WTC11 (cell line): Measurements from ENCODE around the gene MAML2. TPM values are rescaled to one million over a fixed set of nuclear protein-coding genes. Genes with fewer than 3 reads are reported as not detected.

Experiments
- ATAC-seq: fragments of 200-7000 bp; cut with Tn5 transposase; 2 replicates; pipeline ENCODE4 v1.10.0; 2021; ENCODE audit warnings: mild to moderate bottlenecking, moderate library complexity
- CTCF ChIA-PET: fragments of 300-600 bp; sonication (Branson Sonifier 250); formaldehyde crosslinking; loops from one replicate; lab custom pipeline; 2021; ENCODE audit warnings: antibody characterized with exemption; lab: Charles Lee
- POLR2A ChIA-PET: fragments of 350-600 bp; sonication (Branson Sonifier 250); formaldehyde crosslinking; loops from one replicate; lab custom pipeline; 2021; ENCODE audit warnings: antibody characterized with exemption; lab: Charles Lee
- DNase-seq: peaks from one replicate; pipeline ENCODE4 v3.0.0; 2021; ENCODE audit warnings: low spot score
- H3K27ac Mint-ChIP-seq: 2 replicates; pipeline ENCODE4 v1.8.0; 2021; ENCODE audit warnings: mixed read lengths
- H3K27me3 Mint-ChIP-seq: 2 replicates; pipeline ENCODE4 v1.8.0; 2021; ENCODE audit warnings: low read depth, mild to moderate bottlenecking, moderate library complexity, mixed read lengths
- H3K36me3 Mint-ChIP-seq: 2 replicates; pipeline ENCODE4 v1.8.0; 2021; ENCODE audit warnings: mixed read lengths
- H3K4me1 Mint-ChIP-seq: 2 replicates; pipeline ENCODE4 v1.8.0; 2022; ENCODE audit warnings: mixed read lengths
- H3K4me3 Mint-ChIP-seq: 2 replicates; pipeline ENCODE4 v1.8.0; 2021; ENCODE audit warnings: mild to moderate bottlenecking, moderate library complexity, mixed read lengths
- H3K9me3 Mint-ChIP-seq: 2 replicates; pipeline ENCODE4 v1.8.0; 2021; ENCODE audit warnings: mixed read lengths
- AR ChIP-seq: fragments of 250-450 bp; sonication (Bioruptor Pico); IDR thresholded peaks from 2 replicates; pipeline ENCODE4 v1.9.0; 2021; ENCODE audit warnings: mild to moderate bottlenecking
- ETV6 ChIP-seq: sonication (generic); formaldehyde crosslinking; IDR thresholded peaks from 2 replicates; pipeline ENCODE4 v1.8.1; 2022; ENCODE audit warnings: mild to moderate bottlenecking, missing genetic modification reagents
- FOXP4 ChIP-seq: sonication (generic); formaldehyde crosslinking; IDR thresholded peaks from 2 replicates; pipeline ENCODE4 v1.8.0; 2022; ENCODE audit warnings: mild to moderate bottlenecking, missing genetic modification reagents
- GTF2I ChIP-seq: fragments of 250-450 bp; sonication (Bioruptor Pico); conservative IDR thresholded peaks from 2 replicates; pipeline ENCODE4 v1.4.0; 2021; ENCODE audit warnings: mild to moderate bottlenecking
- IRF2 ChIP-seq: sonication (generic); formaldehyde crosslinking; IDR thresholded peaks from 2 replicates; pipeline ENCODE4 v1.8.0; 2022; ENCODE audit warnings: low read depth, missing genetic modification reagents, borderline replicate concordance
- JAZF1 ChIP-seq: fragments of 250-450 bp; sonication (Bioruptor Pico); IDR thresholded peaks from 2 replicates; pipeline ENCODE4 v1.9.0; 2021; ENCODE audit warnings: moderate library complexity, mild to moderate bottlenecking, inconsistent platforms
- KAT7 ChIP-seq: sonication (generic); formaldehyde crosslinking; IDR thresholded peaks from 2 replicates; pipeline ENCODE4 v1.8.1; 2023; ENCODE audit warnings: missing genetic modification reagents, mild to moderate bottlenecking, borderline replicate concordance
- MXD4 ChIP-seq: fragments of 250-450 bp; sonication (Bioruptor Pico); IDR thresholded peaks from 2 replicates; pipeline ENCODE4 v1.8.0; 2021; ENCODE audit warnings: mild to moderate bottlenecking, moderate library complexity, borderline replicate concordance
- MYBL2 ChIP-seq: sonication (generic); formaldehyde crosslinking; IDR thresholded peaks from 2 replicates; pipeline ENCODE4 v1.8.1; 2023; ENCODE audit warnings: mild to moderate bottlenecking, moderate library complexity, missing genetic modification reagents
- NFATC4 ChIP-seq: fragments of 250-450 bp; sonication (Bioruptor Pico); IDR thresholded peaks from 2 replicates; pipeline ENCODE4 v1.9.0; 2021; ENCODE audit warnings: mild to moderate bottlenecking
- NFYB ChIP-seq: sonication (generic); formaldehyde crosslinking; conservative IDR thresholded peaks from 2 replicates; pipeline ENCODE4 v1.8.0; 2022; ENCODE audit warnings: low read depth, missing genetic modification reagents
- PRRX2 ChIP-seq: fragments of 250-450 bp; sonication (Bioruptor Pico); IDR thresholded peaks from 2 replicates; pipeline ENCODE4 v1.8.0; 2021; ENCODE audit warnings: mild to moderate bottlenecking
- SMAD3 ChIP-seq: sonication (generic); formaldehyde crosslinking; IDR thresholded peaks from 2 replicates; pipeline ENCODE4 v1.8.0; 2022; ENCODE audit warnings: missing genetic modification reagents, mild to moderate bottlenecking, borderline replicate concordance
- SOX15 ChIP-seq: fragments of 250-450 bp; sonication (Bioruptor Pico); IDR thresholded peaks from 2 replicates; pipeline ENCODE4 v1.9.0; 2021; ENCODE audit warnings: mild to moderate bottlenecking
- USF1 ChIP-seq: sonication (generic); formaldehyde crosslinking; IDR thresholded peaks from 2 replicates; pipeline ENCODE4 v1.8.0; 2022; ENCODE audit warnings: mild to moderate bottlenecking, missing genetic modification reagents
- ZBTB21 ChIP-seq: sonication (generic); formaldehyde crosslinking; IDR thresholded peaks from 2 replicates; pipeline ENCODE4 v1.8.1; 2023; ENCODE audit warnings: mild to moderate bottlenecking, missing genetic modification reagents, borderline replicate concordance
- ZBTB43 ChIP-seq: sonication (generic); formaldehyde crosslinking; IDR thresholded peaks from 2 replicates; pipeline ENCODE4 v1.8.1; 2023; ENCODE audit warnings: mild to moderate bottlenecking, missing genetic modification reagents
- ZNF232 ChIP-seq: sonication (generic); formaldehyde crosslinking; IDR thresholded peaks from 2 replicates; pipeline ENCODE4 v1.8.0; 2022; ENCODE audit warnings: mild to moderate bottlenecking, missing genetic modification reagents
- ZNF396 ChIP-seq: fragments of 250-450 bp; sonication (Bioruptor Pico); IDR thresholded peaks from 2 replicates; pipeline ENCODE4 v1.8.0; 2021; ENCODE audit warnings: mild to moderate bottlenecking, moderate library complexity, borderline replicate concordance
- ZNF416 ChIP-seq: fragments of 250-450 bp; sonication (Bioruptor Pico); IDR thresholded peaks from 2 replicates; pipeline ENCODE4 v1.9.0; 2021; ENCODE audit warnings: mild to moderate bottlenecking, inconsistent platforms
- ZNF671 ChIP-seq: fragments of 250-450 bp; sonication (Bioruptor Pico); IDR thresholded peaks from 2 replicates; pipeline ENCODE4 v1.8.0; 2021; ENCODE audit warnings: mild to moderate bottlenecking
- total RNA-seq: library from RNA; stranded (reverse); gene quantifications from 3 replicates; pipeline ENCODE4 v1.2.3, GENCODE V29; 2021
- TF ChIP-seq, protein P1 (sequence below): sonication (generic); formaldehyde crosslinking; IDR thresholded peaks from 2 replicates; pipeline ENCODE4 v1.8.0; 2022; ENCODE audit warnings: mild to moderate bottlenecking, missing genetic modification reagents
- TF ChIP-seq, protein P2 (sequence below): sonication (generic); formaldehyde crosslinking; IDR thresholded peaks from 2 replicates; pipeline ENCODE4 v1.8.0; 2022; ENCODE audit warnings: missing genetic modification reagents
- TF ChIP-seq, protein P3 (sequence below): sonication (generic); formaldehyde crosslinking; IDR thresholded peaks from 2 replicates; pipeline ENCODE4 v1.8.1; 2022; ENCODE audit warnings: mild to moderate bottlenecking, moderate library complexity, missing genetic modification reagents

The MAML2 gene
- total RNA-seq, 1 experiment from 2014 or later = 8.1 TPM

GRCh38 chr11:96200243-96200642 lies 142.8 kb downstream of the MAML2 start:
- Mint-ChIP-seq H3K9me3 (peaks cover 12% of the 10 kb centered on the region; the same call in 1 of the 2 replicates), H3K36me3 (peaks cover 4% of the 10 kb centered on the region; the same call in 1 of the 2 replicates), H3K27ac (peak overlapping the region; percentile 43; the same call in 1 of the 2 replicates), H3K4me1 (peaks cover 72% of the 10 kb centered on the region), H3K4me3 (no peak overlapping the region)
- CTCF ChIA-PET = interaction anchor here (1.2 kb wide), 1 partner anchor 145 kb away, joined by 4 read pairs; no protein-coding TSS in a partner anchor
- ATAC-seq (no peak), DNase-seq (no peak)
- no peak for TF ChIP-seq USF1
- TF ChIP-seq NFATC4 = no peak
- no peak for TF ChIP-seq AR (CRISPR knock-in tag)
- TF ChIP-seq JAZF1 (CRISPR knock-in tag) = no peak
- TF ChIP-seq SMAD3 (CRISPR knock-in tag) = no peak
- no peak for TF ChIP-seq PRRX2 (CRISPR knock-in tag)
- no peak for TF ChIP-seq ZNF232 (CRISPR knock-in tag)
- TF ChIP-seq, protein P1, sequence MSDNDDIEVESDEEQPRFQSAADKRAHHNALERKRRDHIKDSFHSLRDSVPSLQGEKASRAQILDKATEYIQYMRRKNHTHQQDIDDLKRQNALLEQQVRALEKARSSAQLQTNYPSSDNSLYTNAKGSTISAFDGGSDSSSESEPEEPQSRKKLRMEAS (CRISPR knock-in tag) = no peak
- no peak for TF ChIP-seq ZBTB43
- no peak for TF ChIP-seq KAT7 (CRISPR knock-in tag)
- no peak for TF ChIP-seq MYBL2 (CRISPR knock-in tag)
- TF ChIP-seq, all 79 proteins: peak for 0
- POLR2A ChIA-PET = no interaction called here
- no peaks in the 10 kb centered on the region for H3K27me3 Mint-ChIP-seq

GRCh38 chr11:96199563-96200025 lies 143.4 kb downstream of the MAML2 start:
- no peaks in the 10 kb centered on the region for H3K27me3 Mint-ChIP-seq
- ChIA-PET CTCF (no interaction called here), POLR2A (no interaction called here)
- H3K27ac Mint-ChIP-seq = no peak overlapping the region
- peaks cover 4% of the 10 kb centered on the region; the same call in 1 of the 2 replicates for H3K36me3 Mint-ChIP-seq
- H3K4me3 Mint-ChIP-seq = no peak overlapping the region
- DNase-seq = no peak
- ATAC-seq = no peak
- H3K4me1 Mint-ChIP-seq = peaks cover 74% of the 10 kb centered on the region
- no peak for TF ChIP-seq PRRX2 (CRISPR knock-in tag)
- TF ChIP-seq SOX15 (CRISPR knock-in tag) = no peak
- no peak for TF ChIP-seq ZNF671 (CRISPR knock-in tag)
- TF ChIP-seq GTF2I (CRISPR knock-in tag) = no peak
- TF ChIP-seq ZNF396 (CRISPR knock-in tag) = no peak
- TF ChIP-seq NFYB (CRISPR knock-in tag) = no peak
- TF ChIP-seq ZNF416 (CRISPR knock-in tag) = no peak
- no peak for TF ChIP-seq FOXP4
- no peak for TF ChIP-seq ZBTB21
- no peak for TF ChIP-seq IRF2 (CRISPR knock-in tag)
- TF ChIP-seq, protein P2, sequence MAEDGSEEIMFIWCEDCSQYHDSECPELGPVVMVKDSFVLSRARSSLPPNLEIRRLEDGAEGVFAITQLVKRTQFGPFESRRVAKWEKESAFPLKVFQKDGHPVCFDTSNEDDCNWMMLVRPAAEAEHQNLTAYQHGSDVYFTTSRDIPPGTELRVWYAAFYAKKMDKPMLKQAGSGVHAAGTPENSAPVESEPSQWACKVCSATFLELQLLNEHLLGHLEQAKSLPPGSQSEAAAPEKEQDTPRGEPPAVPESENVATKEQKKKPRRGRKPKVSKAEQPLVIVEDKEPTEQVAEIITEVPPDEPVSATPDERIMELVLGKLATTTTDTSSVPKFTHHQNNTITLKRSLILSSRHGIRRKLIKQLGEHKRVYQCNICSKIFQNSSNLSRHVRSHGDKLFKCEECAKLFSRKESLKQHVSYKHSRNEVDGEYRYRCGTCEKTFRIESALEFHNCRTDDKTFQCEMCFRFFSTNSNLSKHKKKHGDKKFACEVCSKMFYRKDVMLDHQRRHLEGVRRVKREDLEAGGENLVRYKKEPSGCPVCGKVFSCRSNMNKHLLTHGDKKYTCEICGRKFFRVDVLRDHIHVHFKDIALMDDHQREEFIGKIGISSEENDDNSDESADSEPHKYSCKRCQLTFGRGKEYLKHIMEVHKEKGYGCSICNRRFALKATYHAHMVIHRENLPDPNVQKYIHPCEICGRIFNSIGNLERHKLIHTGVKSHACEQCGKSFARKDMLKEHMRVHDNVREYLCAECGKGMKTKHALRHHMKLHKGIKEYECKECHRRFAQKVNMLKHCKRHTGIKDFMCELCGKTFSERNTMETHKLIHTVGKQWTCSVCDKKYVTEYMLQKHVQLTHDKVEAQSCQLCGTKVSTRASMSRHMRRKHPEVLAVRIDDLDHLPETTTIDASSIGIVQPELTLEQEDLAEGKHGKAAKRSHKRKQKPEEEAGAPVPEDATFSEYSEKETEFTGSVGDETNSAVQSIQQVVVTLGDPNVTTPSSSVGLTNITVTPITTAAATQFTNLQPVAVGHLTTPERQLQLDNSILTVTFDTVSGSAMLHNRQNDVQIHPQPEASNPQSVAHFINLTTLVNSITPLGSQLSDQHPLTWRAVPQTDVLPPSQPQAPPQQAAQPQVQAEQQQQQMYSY (CRISPR knock-in tag) = no peak
- TF ChIP-seq ETV6 (CRISPR knock-in tag) = no peak
- TF ChIP-seq JAZF1 (CRISPR knock-in tag) = no peak
- no peak for TF ChIP-seq MXD4 (CRISPR knock-in tag)
- no peak for TF ChIP-seq NFATC4
- TF ChIP-seq, protein P3, sequence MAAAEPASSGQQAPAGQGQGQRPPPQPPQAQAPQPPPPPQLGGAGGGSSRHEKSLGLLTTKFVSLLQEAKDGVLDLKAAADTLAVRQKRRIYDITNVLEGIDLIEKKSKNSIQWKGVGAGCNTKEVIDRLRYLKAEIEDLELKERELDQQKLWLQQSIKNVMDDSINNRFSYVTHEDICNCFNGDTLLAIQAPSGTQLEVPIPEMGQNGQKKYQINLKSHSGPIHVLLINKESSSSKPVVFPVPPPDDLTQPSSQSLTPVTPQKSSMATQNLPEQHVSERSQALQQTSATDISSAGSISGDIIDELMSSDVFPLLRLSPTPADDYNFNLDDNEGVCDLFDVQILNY (CRISPR knock-in tag) = no peak
- peaks cover 12% of the 10 kb centered on the region; the same call in 1 of the 2 replicates for H3K9me3 Mint-ChIP-seq
